Measurements from ENCODE around the gene KRT86.

The KRT86 gene

DNA sequence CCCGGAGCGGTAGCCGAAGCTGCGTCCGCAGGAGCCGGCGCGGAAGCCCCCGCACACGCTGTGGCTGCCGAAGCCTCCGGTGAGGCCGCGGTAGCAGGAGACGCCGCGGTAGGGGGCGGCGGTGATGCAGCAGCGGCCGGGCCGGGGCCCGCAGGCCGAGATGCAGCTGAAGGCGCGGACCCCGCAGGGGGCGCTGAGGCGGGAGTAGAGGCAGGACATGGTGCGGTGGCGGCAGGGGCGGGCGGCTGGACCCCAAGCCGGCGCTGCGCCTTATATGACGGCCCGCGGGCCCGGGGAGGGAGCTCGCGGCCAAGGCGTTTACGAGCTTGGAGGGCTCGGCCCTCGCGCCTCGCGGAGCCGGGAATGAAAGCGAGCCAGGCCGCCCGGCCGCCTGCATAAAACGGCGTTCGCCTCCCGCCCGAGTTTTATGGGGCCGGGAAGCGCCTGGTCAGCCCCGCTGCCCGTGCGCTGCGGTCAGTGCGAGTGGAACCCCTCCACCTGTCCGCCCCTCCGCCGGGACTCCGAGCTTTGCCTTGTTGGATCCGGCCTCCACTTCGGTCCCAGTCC, 16.0 kb upstream of the KRT86 start:
- TF ChIP-seq, protein P1, sequence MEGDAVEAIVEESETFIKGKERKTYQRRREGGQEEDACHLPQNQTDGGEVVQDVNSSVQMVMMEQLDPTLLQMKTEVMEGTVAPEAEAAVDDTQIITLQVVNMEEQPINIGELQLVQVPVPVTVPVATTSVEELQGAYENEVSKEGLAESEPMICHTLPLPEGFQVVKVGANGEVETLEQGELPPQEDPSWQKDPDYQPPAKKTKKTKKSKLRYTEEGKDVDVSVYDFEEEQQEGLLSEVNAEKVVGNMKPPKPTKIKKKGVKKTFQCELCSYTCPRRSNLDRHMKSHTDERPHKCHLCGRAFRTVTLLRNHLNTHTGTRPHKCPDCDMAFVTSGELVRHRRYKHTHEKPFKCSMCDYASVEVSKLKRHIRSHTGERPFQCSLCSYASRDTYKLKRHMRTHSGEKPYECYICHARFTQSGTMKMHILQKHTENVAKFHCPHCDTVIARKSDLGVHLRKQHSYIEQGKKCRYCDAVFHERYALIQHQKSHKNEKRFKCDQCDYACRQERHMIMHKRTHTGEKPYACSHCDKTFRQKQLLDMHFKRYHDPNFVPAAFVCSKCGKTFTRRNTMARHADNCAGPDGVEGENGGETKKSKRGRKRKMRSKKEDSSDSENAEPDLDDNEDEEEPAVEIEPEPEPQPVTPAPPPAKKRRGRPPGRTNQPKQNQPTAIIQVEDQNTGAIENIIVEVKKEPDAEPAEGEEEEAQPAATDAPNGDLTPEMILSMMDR (IDR thresholded peaks at IDR 0.05; ENCODE audit: low read depth, low read length, missing control alignments), result no peak
- in situ Hi-C loops (cut with HindIII; ENCODE audit: low pct_ligation_motif_present, low sequenced_read_pairs), result no loop called here
- H3K27ac ChIP-seq, result no peak overlapping the region
- H3K4me3 ChIP-seq (ENCODE audit: low read depth, low read length), result peak overlapping the region; percentile 22
- peaks cover 7% of the 10 kb centered on the region for H3K27me3 ChIP-seq (replicated peaks)
- no peaks in the 10 kb centered on the region for H3K36me3 ChIP-seq (replicated peaks)
- no peak for DNase-seq

DNA sequence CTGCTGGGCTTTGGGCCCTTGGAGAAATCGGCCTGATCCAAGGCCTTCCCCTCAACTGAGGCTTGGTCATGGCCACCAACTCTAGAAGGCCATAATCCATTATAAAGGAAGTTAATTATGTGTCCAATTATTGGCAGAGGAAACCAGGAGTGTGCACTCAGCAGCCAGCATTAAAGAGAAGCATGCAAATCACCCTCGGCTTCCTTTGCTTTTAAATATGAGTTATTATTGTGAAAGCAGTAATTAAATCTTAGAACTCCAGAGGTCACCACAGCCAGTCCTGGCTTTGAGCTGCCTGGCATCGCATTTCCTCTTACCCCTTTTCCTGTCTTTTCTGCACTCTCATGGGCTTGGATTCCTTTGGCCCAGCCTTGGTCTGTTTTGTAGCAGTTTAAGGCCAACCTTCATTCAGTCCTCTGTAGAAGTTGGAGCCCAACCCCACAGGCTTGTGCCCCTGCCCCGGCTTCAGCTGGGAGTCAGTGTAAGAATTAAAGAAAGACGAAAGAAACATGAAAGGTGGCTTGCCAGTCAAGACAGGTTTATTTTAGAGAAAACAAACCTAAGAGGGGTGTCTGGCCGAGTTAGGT, 14.7 kb upstream of the KRT86 start:
- in situ Hi-C loops (cut with HindIII; ENCODE audit: low pct_ligation_motif_present, low sequenced_read_pairs), result no loop called here
- H3K4me3 ChIP-seq (ENCODE audit: low read depth, low read length), result no peak overlapping the region
- H3K27ac ChIP-seq, result no peak overlapping the region
- peaks cover 7% of the 10 kb centered on the region for H3K27me3 ChIP-seq (replicated peaks)
- TF ChIP-seq, protein P1 (IDR thresholded peaks at IDR 0.05; ENCODE audit: low read depth, low read length, missing control alignments), result no peak
- H3K36me3 ChIP-seq (replicated peaks), result no peaks in the 10 kb centered on the region
- DNase-seq, result no peak

DNA sequence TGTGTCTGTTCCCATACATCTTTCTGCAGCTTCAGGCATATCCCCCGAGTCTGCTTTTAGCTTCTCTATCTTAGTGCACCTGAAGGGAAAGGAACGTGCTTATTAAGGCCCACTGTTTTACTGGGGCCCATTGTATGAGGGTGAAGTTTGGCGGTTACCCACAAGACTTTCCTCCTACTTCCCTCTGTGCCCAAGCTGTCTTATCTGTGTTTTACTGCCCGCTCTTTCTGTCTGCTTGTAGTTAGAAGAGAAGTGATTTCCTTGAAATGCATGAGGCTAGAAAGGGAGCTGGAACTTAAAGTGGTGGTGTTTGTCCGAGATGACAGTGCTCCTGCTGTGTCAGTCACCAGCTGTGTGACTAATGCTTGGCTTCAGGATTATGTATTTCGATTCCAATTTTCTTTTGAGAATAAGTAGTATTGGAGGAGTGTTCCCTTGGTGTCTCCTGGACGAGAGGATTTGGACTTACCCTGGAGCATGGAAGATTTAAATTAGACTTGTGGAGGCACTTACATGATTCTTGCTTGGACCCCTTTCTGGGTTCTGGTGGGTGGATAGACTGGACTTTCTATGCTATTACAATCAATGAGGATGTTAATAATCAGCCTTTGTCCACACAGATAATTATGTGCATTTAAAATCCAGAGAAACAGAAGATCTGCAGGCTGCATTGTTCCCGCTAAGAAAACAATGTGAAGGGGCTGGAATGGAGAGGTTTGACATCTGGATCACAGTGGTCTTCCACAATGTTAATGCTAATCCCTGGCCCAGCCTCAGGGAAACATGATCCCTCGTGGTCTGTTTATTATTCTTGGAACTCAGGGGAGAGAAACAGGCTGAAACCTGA, 13.9 kb upstream of the KRT86 start:
- peaks cover 7% of the 10 kb centered on the region for H3K27me3 ChIP-seq (replicated peaks)
- TF ChIP-seq, protein P1 (IDR thresholded peaks at IDR 0.05; ENCODE audit: low read depth, low read length, missing control alignments), result no peak
- in situ Hi-C loops (cut with HindIII; ENCODE audit: low pct_ligation_motif_present, low sequenced_read_pairs), result no loop called here

DNA sequence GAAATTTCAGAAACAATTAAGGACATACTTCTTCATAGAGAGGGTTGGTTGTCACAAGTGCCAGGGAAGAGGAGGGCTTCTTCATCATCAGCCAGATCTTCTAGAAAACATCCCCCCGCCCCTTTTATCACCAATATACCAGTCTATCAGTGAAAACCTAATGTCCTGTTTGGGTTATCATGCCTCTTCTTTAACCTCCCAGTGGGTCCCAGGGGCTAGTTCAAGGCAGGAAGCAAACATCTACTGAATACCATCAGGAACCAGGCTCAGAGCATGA, 13.3 kb upstream of the KRT86 start:
- no peak overlapping the region for H3K4me3 ChIP-seq (ENCODE audit: low read depth, low read length)
- H3K36me3 ChIP-seq (replicated peaks), result no peaks in the 10 kb centered on the region
- peaks cover 7% of the 10 kb centered on the region for H3K27me3 ChIP-seq (replicated peaks)
- in situ Hi-C loops (cut with HindIII; ENCODE audit: low pct_ligation_motif_present, low sequenced_read_pairs), result no loop called here
- H3K27ac ChIP-seq, result no peak overlapping the region
- no peak for DNase-seq
- TF ChIP-seq, protein P1 (IDR thresholded peaks at IDR 0.05; ENCODE audit: low read depth, low read length, missing control alignments), result no peak

More for the DNA sequence above, 13.9 kb upstream of the KRT86 start:
- Histone ChIP-seq H3K36me3 (replicated peaks) (no peaks in the 10 kb centered on the region), H3K27ac (no peak overlapping the region), H3K4me3 (ENCODE audit: low read depth, low read length) (no peak overlapping the region)
- DNase-seq, result no peak

DNA sequence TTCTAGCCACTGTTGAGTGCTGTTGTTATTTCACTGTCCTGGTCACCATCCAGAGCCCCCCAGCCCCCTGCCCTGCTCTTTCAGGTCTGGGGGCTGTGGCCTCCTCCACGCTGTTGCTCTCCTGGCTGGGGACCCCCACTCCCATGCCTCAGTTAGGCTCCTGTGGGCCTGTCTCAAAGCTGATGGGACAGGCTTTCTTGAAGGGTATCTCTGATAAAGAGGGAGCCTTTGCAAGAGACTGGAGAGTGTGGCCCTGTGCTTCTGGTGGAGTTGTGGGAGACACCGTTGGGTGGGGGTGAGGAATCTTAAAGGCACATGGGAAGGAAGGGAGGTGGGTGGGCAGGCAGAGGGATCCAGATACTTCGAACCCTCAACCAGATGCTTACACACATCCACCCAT, 12.2 kb upstream of the KRT86 start:
- no peak for DNase-seq
- TF ChIP-seq, protein P1 (IDR thresholded peaks at IDR 0.05; ENCODE audit: low read depth, low read length, missing control alignments), result no peak
- H3K4me3 ChIP-seq (ENCODE audit: low read depth, low read length), result no peak overlapping the region
- peaks cover 6% of the 10 kb centered on the region for H3K27me3 ChIP-seq (replicated peaks)
- H3K36me3 ChIP-seq (replicated peaks), result no peaks in the 10 kb centered on the region
- H3K27ac ChIP-seq, result no peak overlapping the region
- in situ Hi-C loops (cut with HindIII; ENCODE audit: low pct_ligation_motif_present, low sequenced_read_pairs), result no loop called here
